Effector memory CD8-positive, alpha-beta T cell (primary cell): ENCODE measurements around the gene ENAM.
"Not testable (repeated sequence)": the region's sequence is repeated elsewhere in the genome, so short reads cannot be mapped to it uniquely, and the experiment has no call there.

Source experiments
- ATAC-seq: fragments of 150-1000 bp; cut with Tn5 transposase; replicated peaks from 2 replicates; pipeline ENCODE4 v1.10.0; 2021; ENCODE audit warnings: mild to moderate bottlenecking, moderate library complexity
- DNase-seq, 3 experiments: peaks; one replicate each; pipeline ENCODE4 v3.0.0; 2021
- H3K27ac Mint-ChIP-seq, 2 donors: one replicate each; pipeline ENCODE4 v1.8.0; 2022; ENCODE audit warnings: mild to moderate bottlenecking in 2 of 2, mixed read lengths in 2 of 2, moderate library complexity in 2 of 2
- H3K27me3 Mint-ChIP-seq, 2 donors: one replicate each; pipeline ENCODE4 v1.8.0; 2022; ENCODE audit warnings: mixed read lengths in 2 of 2
- H3K36me3 Mint-ChIP-seq: one replicate; pipeline ENCODE4 v1.8.0; 2022; ENCODE audit warnings: mild to moderate bottlenecking, moderate library complexity, mixed read lengths; ENCODE audit not compliant: insufficient read depth
- H3K4me1 Mint-ChIP-seq, 2 donors: one replicate each; pipeline ENCODE4 v1.8.0; 2022; ENCODE audit warnings: low read depth in 2 of 2, mixed read lengths in 2 of 2
- H3K4me3 Mint-ChIP-seq, 2 donors: one replicate each; pipeline ENCODE4 v1.8.0; 2022; ENCODE audit warnings: mild to moderate bottlenecking in 2 of 2, mixed read lengths in 2 of 2, moderate library complexity in 2 of 2
- H3K9me3 Mint-ChIP-seq, 2 donors: one replicate each; pipeline ENCODE4 v1.8.0; 2022; ENCODE audit warnings: mixed read lengths in 2 of 2

ENAM gene

DNA sequence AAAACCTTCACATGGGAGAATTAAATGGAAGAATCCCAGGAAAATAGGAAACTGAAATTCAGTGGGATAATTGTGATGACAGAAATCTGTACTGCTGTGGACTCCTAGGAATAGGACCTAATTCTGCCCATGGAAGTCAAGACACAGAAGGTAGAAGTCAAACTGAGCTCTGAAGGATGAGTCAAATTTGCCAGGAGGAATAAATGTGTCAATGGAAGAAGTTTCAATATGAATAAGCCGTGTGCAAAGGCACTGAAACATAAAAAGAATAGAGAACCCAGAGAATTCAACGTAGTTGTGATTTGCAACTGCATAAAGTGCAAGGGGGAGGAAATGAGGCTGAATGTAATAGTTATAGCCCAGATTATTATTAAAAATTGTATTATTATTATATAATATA, 11.6 kb downstream of the ENAM start:
- Mint-ChIP-seq H3K36me3 (no peaks in the 10 kb centered on the region), H3K27ac (no peak overlapping the region), H3K9me3 (no peaks in the 10 kb centered on the region), H3K4me3 (no peak overlapping the region), H3K4me1 (no peaks in the 10 kb centered on the region), H3K27me3 (peaks cover 6 to 18% of the 10 kb centered on the region in 2 donors)
- DNase-seq (no peak), ATAC-seq (no peak)

DNA sequence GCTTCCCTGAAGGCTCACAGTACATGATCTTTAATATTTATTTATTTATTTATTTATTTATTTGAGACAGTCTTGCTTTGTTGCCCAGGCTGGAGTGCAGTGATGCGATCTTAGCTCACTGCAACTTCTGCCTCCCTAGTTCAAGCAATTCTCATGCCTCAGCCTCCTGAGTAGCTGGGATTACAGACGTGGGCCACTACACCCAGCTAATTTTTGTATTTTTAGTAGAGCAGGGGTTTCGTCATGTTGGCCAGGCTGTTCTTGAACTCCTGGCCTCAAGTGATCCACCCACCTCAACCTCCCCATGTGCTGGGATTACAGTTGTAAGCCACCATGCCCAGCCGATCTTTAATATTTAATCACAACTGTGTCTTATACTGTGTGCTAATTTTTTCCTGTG, 22.2 kb downstream of the ENAM start:
- DNase-seq, H3K4me3 Mint-ChIP-seq, H3K27ac Mint-ChIP-seq: not testable (repeated sequence)

GRCh38 chr4:70651864-70652506, 23.4 kb downstream of the ENAM start:
- Mint-ChIP-seq H3K4me1 (peaks cover 0 to 3% of the 10 kb centered on the region in 2 donors), H3K4me3 (no peak overlapping the region), H3K36me3 (no peaks in the 10 kb centered on the region), H3K27ac (no peak overlapping the region), H3K27me3 (peaks cover 0 to 14% of the 10 kb centered on the region in 2 donors), H3K9me3 (no peaks in the 10 kb centered on the region)
- DNase-seq: no peak
- peak; percentile 46 for ATAC-seq

More for the DNA sequence above, 22.2 kb downstream of the ENAM start:
- ATAC-seq, H3K4me1 Mint-ChIP-seq, H3K36me3 Mint-ChIP-seq, H3K9me3 Mint-ChIP-seq: not testable (repeated sequence)
- H3K27me3 Mint-ChIP-seq: peaks cover 0 to 14% of the 10 kb centered on the region in 2 donors

DNA sequence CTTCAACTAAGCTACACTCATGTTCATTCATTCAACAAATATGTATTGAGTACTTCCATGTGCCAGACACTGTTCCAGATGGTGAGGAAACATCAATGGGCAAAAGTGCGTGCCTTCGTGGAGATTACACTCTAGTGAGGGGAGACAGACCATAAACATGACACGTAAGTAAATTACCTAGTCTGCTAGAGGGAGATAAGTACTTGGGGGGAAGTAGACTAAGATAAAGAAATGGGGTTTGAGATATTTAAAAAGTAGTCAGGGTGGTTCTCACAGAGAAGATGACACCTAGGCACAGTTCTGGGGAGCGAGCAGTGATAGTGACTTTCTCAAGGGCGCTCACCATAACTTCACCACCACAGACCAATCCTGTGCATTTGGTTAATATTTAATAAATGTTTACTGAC, 26.1 kb downstream of the ENAM start:
- DNase-seq (no peak), ATAC-seq (no peak)
- peaks cover 0 to 3% of the 10 kb centered on the region in 2 donors for H3K4me1 Mint-ChIP-seq
- H3K9me3 Mint-ChIP-seq: no peaks in the 10 kb centered on the region
- peaks cover 0 to 15% of the 10 kb centered on the region in 2 donors for H3K27me3 Mint-ChIP-seq
- no peak overlapping the region for H3K4me3 Mint-ChIP-seq
- H3K36me3 Mint-ChIP-seq: no peaks in the 10 kb centered on the region
- H3K27ac Mint-ChIP-seq: no peak overlapping the region

DNA sequence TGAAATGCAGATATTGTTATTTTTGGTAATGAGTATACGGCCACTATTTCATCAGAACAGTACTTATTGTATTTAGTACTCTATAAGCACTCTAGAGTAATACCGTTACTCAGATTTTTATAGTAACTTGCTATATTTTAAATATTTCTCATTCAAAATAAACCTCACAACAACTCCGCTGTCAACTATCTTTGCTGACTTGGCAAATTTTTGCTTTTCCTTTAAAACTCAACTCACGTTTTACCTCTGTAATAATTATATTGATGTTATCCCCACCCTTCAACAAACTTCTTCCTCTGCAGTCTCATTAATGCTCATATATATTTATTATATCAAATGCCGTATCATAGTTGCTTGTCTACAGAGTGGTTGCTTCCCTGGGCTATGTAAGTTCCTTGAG, 28.8 kb downstream of the ENAM start:
- DNase-seq: no peak
- Mint-ChIP-seq H3K27ac (no peak overlapping the region), H3K4me1 (no peaks in the 10 kb centered on the region), H3K4me3 (no peak overlapping the region), H3K9me3 (no peaks in the 10 kb centered on the region), H3K27me3 (peaks cover 0 to 15% of the 10 kb centered on the region in 2 donors), H3K36me3 (no peaks in the 10 kb centered on the region)
- ATAC-seq: no peak

DNA sequence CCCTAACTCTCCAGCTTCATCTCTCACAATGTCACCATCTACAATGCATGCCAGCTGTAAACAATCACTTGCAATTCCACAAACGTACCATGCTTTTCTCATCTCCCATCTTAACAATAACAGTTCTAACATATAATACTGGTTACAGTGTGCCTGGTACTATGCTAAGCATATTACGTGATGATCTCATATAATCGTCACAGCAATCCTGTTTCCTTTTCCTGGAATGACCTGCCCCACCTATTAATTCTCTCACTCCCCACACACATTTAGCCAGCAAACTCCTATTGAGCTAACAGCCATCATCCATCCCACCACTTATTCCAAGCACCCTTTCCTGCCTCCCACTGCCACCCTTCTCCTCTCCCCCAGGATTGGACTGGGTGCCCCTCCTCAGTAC, 29.9 kb downstream of the ENAM start:
- H3K9me3 Mint-ChIP-seq: no peaks in the 10 kb centered on the region
- H3K4me3 Mint-ChIP-seq: no peak overlapping the region
- H3K36me3 Mint-ChIP-seq: no peaks in the 10 kb centered on the region
- no peaks in the 10 kb centered on the region for H3K4me1 Mint-ChIP-seq
- H3K27me3 Mint-ChIP-seq: peaks cover 0 to 13% of the 10 kb centered on the region in 2 donors
- ATAC-seq (no peak), DNase-seq (no peak)
- H3K27ac Mint-ChIP-seq: no peak overlapping the region

- H3K36me3 Mint-ChIP-seq: no peaks in the 10 kb centered on the region
- peaks cover 0 to 9% of the 10 kb centered on the region in 2 donors for H3K27me3 Mint-ChIP-seq
- H3K4me3 Mint-ChIP-seq: no peak overlapping the region
- H3K9me3 Mint-ChIP-seq: no peaks in the 10 kb centered on the region
- no peak overlapping the region for H3K27ac Mint-ChIP-seq
- DNase-seq (no peak), ATAC-seq (no peak)
- no peaks in the 10 kb centered on the region for H3K4me1 Mint-ChIP-seq
Observed at GRCh38 chr4:70660106-70660505, 31.6 kb downstream of the ENAM start.

DNA sequence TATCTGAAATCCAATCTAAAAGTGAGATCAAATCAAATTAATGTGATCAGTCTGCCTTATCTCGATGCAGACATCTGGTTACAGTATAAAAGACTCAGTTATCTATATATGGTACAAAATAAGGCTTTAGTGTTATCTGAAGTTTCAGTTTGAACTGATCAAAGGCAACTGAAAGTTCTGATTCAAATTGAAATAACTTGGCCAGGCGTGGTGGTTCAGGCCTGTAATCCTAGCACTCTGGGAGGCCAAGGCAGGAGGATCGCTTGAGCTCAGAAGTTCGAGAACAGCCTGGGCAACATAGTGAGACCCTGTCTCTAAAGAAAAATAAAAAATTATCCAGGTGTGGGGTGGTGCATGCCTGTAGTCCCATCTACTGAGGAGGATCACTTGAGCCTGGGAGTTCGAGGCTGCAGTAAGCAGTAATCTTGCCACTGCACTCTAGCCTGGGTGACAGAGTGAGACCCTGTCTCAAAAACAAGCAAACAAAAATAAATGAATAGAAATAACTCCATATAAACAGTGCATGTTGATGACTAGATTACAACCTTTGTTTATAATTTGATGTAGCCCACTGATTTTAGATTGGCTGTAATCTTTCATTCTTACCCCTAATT, 32.9 kb downstream of the ENAM start:
- H3K9me3 Mint-ChIP-seq, ATAC-seq, DNase-seq, H3K27me3 Mint-ChIP-seq, H3K27ac Mint-ChIP-seq, H3K4me1 Mint-ChIP-seq, H3K36me3 Mint-ChIP-seq, H3K4me3 Mint-ChIP-seq: not testable (repeated sequence)

DNA sequence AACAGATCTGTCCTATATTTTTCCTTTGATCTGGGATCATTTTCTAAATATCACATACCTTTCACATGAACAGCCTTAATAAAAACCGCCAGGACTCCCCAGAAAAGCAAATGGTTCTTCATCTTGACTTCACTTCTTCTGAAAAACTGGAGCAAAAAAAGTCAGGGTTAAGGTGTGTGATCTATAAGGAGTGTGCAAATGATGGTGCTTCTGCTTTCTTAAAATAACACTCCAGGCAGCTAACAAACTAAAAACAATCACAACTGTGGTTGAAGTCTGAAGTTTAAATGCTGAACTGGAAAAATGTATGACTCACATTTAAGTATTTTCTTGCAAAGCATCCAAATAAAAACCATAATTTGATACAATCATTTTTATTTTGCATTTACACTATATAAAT, 37.8 kb downstream of the ENAM start, which contains the start of gene JCHAIN:
TSS of gene JCHAIN (minus strand) at position 140 of the 400 bp plus-strand sequence. CDS start at position 122, 18 bp downstream.
- Mint-ChIP-seq H3K4me3 (no peak within 1 kb of the TSS), H3K36me3 (no peaks in the 10 kb centered on the region), H3K9me3 (no peaks in the 10 kb centered on the region), H3K27ac (no peak within 1 kb of the TSS), H3K27me3 (peaks cover 14 to 16% of the 10 kb centered on the region in 2 donors), H3K4me1 (no peaks in the 10 kb centered on the region)
- ATAC-seq (no peak), DNase-seq (no peak)

DNA sequence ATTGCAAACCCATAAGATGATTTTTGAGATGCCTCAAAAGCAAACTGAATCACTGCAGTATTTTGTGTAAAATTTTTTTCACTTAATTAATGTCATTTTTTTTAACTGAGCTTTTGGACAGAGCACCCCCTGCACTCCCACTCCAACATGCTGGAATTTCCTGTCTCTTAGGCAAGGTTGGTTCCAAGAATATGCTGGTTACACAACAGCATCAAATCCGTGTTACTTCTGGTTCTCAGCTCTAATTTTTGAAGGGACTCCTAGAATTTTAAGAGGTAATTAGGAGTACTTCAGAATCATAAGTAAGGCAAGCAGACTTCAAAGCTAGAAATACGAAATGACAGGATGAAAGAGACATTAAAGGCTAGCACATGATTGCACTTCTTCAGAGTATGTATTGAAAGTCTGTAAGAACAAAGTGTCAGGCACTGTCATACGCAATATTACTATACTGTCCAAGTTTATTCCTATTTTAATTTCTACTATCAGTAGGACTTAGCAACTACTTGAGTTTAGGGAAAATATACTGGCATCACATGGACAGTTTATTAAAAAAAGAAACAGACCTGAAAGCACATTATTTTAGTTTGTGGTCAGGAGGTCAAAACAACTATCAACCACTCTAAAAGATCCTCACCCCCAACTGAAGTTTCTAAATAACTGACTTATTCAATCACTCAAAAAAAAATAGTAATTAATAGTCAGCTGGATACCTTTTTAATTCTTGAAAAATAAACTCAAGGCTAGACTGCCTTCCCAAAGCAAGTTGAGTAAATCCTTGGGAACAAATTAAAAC, 39.4 kb downstream of the ENAM start:
- Mint-ChIP-seq H3K4me3 (no peak overlapping the region), H3K27ac (no peak overlapping the region), H3K4me1 (no peaks in the 10 kb centered on the region), H3K9me3 (no peaks in the 10 kb centered on the region), H3K27me3 (peaks cover 15 to 17% of the 10 kb centered on the region in 2 donors), H3K36me3 (no peaks in the 10 kb centered on the region)
- ATAC-seq (no peak), DNase-seq (no peak)

DNA sequence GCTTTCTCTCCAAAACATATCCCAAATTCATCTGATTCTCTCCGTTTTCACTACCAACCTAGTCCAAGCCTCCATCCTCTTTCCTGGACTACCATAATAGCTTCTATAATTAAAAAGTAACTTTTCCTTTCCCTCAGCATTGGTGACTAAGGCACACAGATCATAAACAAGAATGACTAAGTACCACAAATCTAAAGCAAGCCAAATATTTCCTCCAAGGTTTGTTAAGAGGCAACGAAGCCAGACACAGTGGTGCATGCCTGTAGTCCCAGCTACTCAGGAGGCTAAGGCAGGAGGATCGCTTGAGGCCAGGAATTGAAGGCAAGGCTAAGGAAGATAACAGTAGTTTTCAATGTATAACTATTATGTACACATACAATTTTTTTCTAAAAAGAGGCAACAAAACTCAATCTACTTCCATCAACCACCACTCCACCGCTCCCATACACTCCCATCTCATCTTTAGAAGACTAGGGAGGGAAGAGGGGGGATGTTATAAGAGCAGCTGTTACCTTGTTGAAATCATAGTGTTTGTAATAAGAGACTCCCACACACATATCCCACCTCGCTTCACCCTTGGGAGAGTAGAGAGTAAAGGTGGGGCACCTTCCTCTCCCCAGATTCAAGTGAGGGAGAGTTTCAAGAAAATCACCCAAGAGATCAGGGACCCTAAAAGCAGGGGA, 41.9 kb downstream of the ENAM start:
- no peaks in the 10 kb centered on the region for H3K36me3 Mint-ChIP-seq
- no peak overlapping the region for H3K4me3 Mint-ChIP-seq
- no peaks in the 10 kb centered on the region for H3K9me3 Mint-ChIP-seq
- no peak overlapping the region for H3K27ac Mint-ChIP-seq
- no peak for DNase-seq
- no peak for ATAC-seq
- H3K4me1 Mint-ChIP-seq: no peaks in the 10 kb centered on the region
- peaks cover 23 to 25% of the 10 kb centered on the region in 2 donors for H3K27me3 Mint-ChIP-seq

DNA sequence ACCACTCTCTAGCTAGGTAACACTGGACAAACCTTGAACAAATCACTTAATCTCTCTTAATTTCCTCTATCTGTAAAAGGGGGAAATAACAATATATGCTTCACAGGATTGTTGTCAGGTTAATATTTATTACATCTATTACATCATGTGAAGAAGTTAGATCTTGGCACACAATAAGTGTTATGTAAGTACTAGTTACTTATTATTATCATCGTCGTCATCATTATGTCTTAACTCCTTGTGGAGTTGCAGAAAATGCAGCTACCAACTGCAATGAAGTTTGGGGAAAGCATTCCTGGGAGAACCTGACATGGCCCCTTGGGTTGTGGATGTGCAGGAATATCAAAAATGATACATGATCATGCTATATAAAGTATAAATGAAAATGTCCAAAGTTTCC, 42.5 kb downstream of the ENAM start:
- DNase-seq: no peak
- no peaks in the 10 kb centered on the region for H3K9me3 Mint-ChIP-seq
- peaks cover 23 to 25% of the 10 kb centered on the region in 2 donors for H3K27me3 Mint-ChIP-seq
- H3K4me1 Mint-ChIP-seq: no peaks in the 10 kb centered on the region
- no peaks in the 10 kb centered on the region for H3K36me3 Mint-ChIP-seq
- H3K4me3 Mint-ChIP-seq: no peak overlapping the region
- no peak overlapping the region for H3K27ac Mint-ChIP-seq
- ATAC-seq: no peak

DNA sequence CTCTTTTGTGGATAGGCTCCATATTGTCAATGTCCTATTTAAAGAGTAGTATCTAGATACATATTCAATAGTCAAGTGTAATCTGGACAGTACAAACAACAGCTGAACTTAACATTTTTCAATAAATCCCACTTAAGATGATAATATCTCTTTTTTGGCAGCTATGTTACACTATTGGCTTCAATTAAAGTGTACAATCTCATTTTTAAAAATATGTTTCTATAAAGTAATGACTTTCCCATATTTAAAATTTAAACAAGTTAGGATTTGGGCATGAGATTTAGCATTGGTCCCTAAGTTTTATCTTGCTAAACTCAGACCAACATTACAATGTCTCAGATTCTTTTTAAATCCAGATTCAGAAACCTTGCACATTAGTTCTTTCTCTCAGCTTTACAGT, 45.6 kb downstream of the ENAM start:
- no peak overlapping the region for H3K4me3 Mint-ChIP-seq
- DNase-seq: no peak
- ATAC-seq: no peak
- H3K36me3 Mint-ChIP-seq: no peaks in the 10 kb centered on the region
- H3K27ac Mint-ChIP-seq: no peak overlapping the region
- no peaks in the 10 kb centered on the region for H3K9me3 Mint-ChIP-seq
- no peaks in the 10 kb centered on the region for H3K4me1 Mint-ChIP-seq
- peaks cover 23 to 25% of the 10 kb centered on the region in 2 donors for H3K27me3 Mint-ChIP-seq
